GM23248 (cell line): ENCODE results near the gene MPC1L.

Experiments used
- EZH2 ChIP-seq: fragments of 200-600 bp; sonication (generic); IDR thresholded peaks from 2 replicates; pipeline ENCODE4 v1.6.1; 2018; ENCODE audit warnings: antibody characterized with exemption, mild to moderate bottlenecking; ENCODE audit not compliant: insufficient read depth, poor library complexity, severe bottlenecking
- EZH2phosphoT487 ChIP-seq: fragments of 200-600 bp; sonication (generic); IDR thresholded peaks from 2 replicates; pipeline ENCODE4 v1.6.1; 2018; ENCODE audit warnings: antibody characterized with exemption, moderate library complexity, mild to moderate bottlenecking, low read depth; ENCODE audit not compliant: insufficient read depth

- TF ChIP-seq EZH2 (no peak), EZH2phosphoT487 (no peak)
These were observed 19.8 kb upstream of the MPC1L start for GRCh38 chrX:40603446-40603845.
